DOHH2 (cell line): Measurements from ENCODE around the gene PKP4.

Source experiments
- H3F3A ChIP-seq: fragments of 200-600 bp; sonication (generic), shearing (Covaris generic); 2 replicates; pipeline ENCODE4 v1.6.0; 2016; ENCODE audit warnings: antibody characterized with exemption, mild to moderate bottlenecking; ENCODE audit not compliant: control insufficient read depth, insufficient read depth
- H3K27ac ChIP-seq: fragments of 200-600 bp; sonication (generic); 2 replicates; pipeline ENCODE4 v1.5.1; 2014; ENCODE audit warnings: low read depth, mild to moderate bottlenecking, low read length, moderate library complexity
- H3K27me3 ChIP-seq: fragments of 200-600 bp; sonication (generic); 2 replicates; pipeline ENCODE4 v1.6.1; 2014; ENCODE audit warnings: mild to moderate bottlenecking, low read length, mixed read lengths; ENCODE audit not compliant: control insufficient read depth
- H3K36me3 ChIP-seq: fragments of 200-600 bp; sonication (generic); 2 replicates; pipeline ENCODE4 v1.6.1; 2014; ENCODE audit warnings: mild to moderate bottlenecking, low read length, moderate library complexity, mixed read lengths; ENCODE audit not compliant: control insufficient read depth
- H3K4me1 ChIP-seq: fragments of 200-600 bp; sonication (generic); 2 replicates; pipeline ENCODE4 v1.6.1; 2014; ENCODE audit warnings: mild to moderate bottlenecking, low read length, mixed read lengths; ENCODE audit not compliant: control insufficient read depth
- H3K4me2 ChIP-seq: fragments of 200-600 bp; sonication (generic); 2 replicates; pipeline ENCODE4 v1.6.0; 2014; ENCODE audit warnings: mild to moderate bottlenecking, low read length, moderate library complexity
- H3K4me3 ChIP-seq: fragments of 200-600 bp; sonication (generic); 2 replicates; pipeline ENCODE4 v1.5.1; 2014; ENCODE audit warnings: mild to moderate bottlenecking, low read length, mixed read lengths
- H3K79me2 ChIP-seq: fragments of 200-600 bp; sonication (generic); 2 replicates; pipeline ENCODE4 v1.6.1; 2014; ENCODE audit warnings: mild to moderate bottlenecking, low read length, mixed read lengths; ENCODE audit not compliant: control insufficient read depth
- H3K9me2 ChIP-seq: fragments of 200-600 bp; sonication (generic); replicated peaks from 2 replicates; pipeline ENCODE4 v1.6.1; 2014; ENCODE audit warnings: mild to moderate bottlenecking, low read length, mixed read lengths; ENCODE audit not compliant: control insufficient read depth
- H3K9me3 ChIP-seq: fragments of 200-600 bp; sonication (generic); 2 replicates; pipeline ENCODE4 v1.6.1; 2014; ENCODE audit warnings: antibody characterized with exemption, low read length, mixed read lengths; ENCODE audit not compliant: control insufficient read depth, insufficient read depth
- H4K20me1 ChIP-seq: fragments of 200-600 bp; sonication (generic); 2 replicates; pipeline ENCODE4 v1.6.0; 2014; ENCODE audit warnings: low read depth, mild to moderate bottlenecking, antibody characterized with exemption, low read length, moderate library complexity; ENCODE audit not compliant: control insufficient read depth, insufficient read depth
- CTCF ChIP-seq: fragments of 200-600 bp; sonication (generic); IDR thresholded peaks from one replicate; pipeline ENCODE4 v1.5.1; 2014; ENCODE audit warnings: antibody characterized with exemption, mild to moderate bottlenecking, low read depth, low read length; ENCODE audit not compliant: poor library complexity, severe bottlenecking
- EZH2phosphoT487 ChIP-seq: fragments of 200-600 bp; sonication (generic); IDR thresholded peaks from 2 replicates; pipeline ENCODE4 v1.6.1; 2017; ENCODE audit warnings: borderline replicate concordance, mild to moderate bottlenecking, antibody characterized with exemption, low read length, moderate library complexity, mixed read lengths

The PKP4 gene

GRCh38 chr2:158510887-158511286 is 54.1 kb downstream of the PKP4 start:
- Histone ChIP-seq H3K4me2 (no peak overlapping the region), H3K79me2 (peaks cover 35% of the 10 kb centered on the region), H3K9me2 (no peaks in the 10 kb centered on the region), H3K27ac (no peak overlapping the region), H3K4me3 (no peak overlapping the region), H3F3A (no peaks in the 10 kb centered on the region), H4K20me1 (no peaks in the 10 kb centered on the region), H3K27me3 (no peaks in the 10 kb centered on the region), H3K9me3 (no peaks in the 10 kb centered on the region), H3K36me3 (no peaks in the 10 kb centered on the region), H3K4me1 (no peaks in the 10 kb centered on the region)
- TF ChIP-seq CTCF (no peak), EZH2phosphoT487 (no peak)

DNA sequence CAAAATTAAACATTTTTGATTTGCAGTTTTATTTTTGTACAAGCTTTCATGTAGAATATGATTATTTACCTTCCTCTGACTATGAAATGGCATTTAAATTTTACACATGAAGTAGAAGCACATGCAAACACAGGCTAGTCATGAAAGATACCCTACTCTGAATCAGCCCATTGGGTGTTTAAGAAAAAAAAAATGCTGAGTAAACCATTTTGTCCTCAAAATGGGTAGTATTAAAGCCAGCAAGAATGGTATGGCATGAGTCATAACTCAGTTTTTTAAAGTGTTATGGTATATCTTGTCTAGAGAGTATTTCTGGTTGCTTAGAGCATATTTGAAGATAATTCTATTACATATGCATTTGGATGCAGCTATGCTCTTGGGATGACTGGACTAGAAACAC is 55.0 kb downstream of the PKP4 start:
- peaks cover 27% of the 10 kb centered on the region for H3K79me2 ChIP-seq
- H3K9me3 ChIP-seq, result no peaks in the 10 kb centered on the region

DNA sequence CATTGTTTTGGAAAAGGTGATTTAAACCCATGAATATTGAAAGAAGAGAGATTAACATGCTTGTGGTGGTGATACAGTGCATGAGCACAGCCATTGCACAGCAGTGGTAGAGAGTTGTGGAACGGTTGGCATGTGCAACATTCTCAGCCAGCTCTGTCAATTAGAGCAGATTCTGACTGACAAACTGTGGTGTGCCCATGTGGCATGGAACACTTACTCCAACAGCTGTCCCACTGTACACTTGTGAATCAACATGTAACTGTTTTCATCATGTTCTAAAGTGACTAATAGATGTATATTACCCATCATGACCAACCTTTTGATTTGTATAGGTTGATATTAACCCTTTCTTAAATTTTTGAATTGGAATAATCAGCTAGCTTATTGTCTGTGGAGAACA is 55.6 kb downstream of the PKP4 start:
- H3K4me1 ChIP-seq, result no peaks in the 10 kb centered on the region
- H3K9me3 ChIP-seq, result no peaks in the 10 kb centered on the region
- H4K20me1 ChIP-seq, result no peaks in the 10 kb centered on the region
- H3K79me2 ChIP-seq, result peaks cover 20% of the 10 kb centered on the region
- H3K27ac ChIP-seq, result no peak overlapping the region
- no peak overlapping the region for H3K4me3 ChIP-seq
- no peaks in the 10 kb centered on the region for H3F3A ChIP-seq
- no peaks in the 10 kb centered on the region for H3K9me2 ChIP-seq
- no peaks in the 10 kb centered on the region for H3K27me3 ChIP-seq
- TF ChIP-seq CTCF, result no peak
- TF ChIP-seq EZH2phosphoT487, result no peak
- H3K4me2 ChIP-seq, result no peak overlapping the region
- H3K36me3 ChIP-seq, result no peaks in the 10 kb centered on the region

More for the DNA sequence above, 55.0 kb downstream of the PKP4 start:
- Histone ChIP-seq H3K27me3 (no peaks in the 10 kb centered on the region), H3K9me2 (no peaks in the 10 kb centered on the region), H3K4me3 (no peak overlapping the region), H4K20me1 (no peaks in the 10 kb centered on the region), H3F3A (no peaks in the 10 kb centered on the region), H3K27ac (no peak overlapping the region), H3K36me3 (no peaks in the 10 kb centered on the region), H3K4me1 (no peaks in the 10 kb centered on the region), H3K4me2 (no peak overlapping the region)
- TF ChIP-seq CTCF (no peak), EZH2phosphoT487 (no peak)

GRCh38 chr2:158513841-158514240 is 57.1 kb downstream of the PKP4 start:
- Histone ChIP-seq H3K4me2 (no peak overlapping the region), H3K27ac (no peak overlapping the region), H3K4me1 (0 out of 2 replicates have a peak, but pooled peaks cover 3% of the 10 kb centered on the region), H3K4me3 (no peak overlapping the region), H3K9me2 (no peaks in the 10 kb centered on the region), H3K36me3 (no peaks in the 10 kb centered on the region), H3K79me2 (peaks cover 15% of the 10 kb centered on the region), H3F3A (no peaks in the 10 kb centered on the region), H3K27me3 (no peaks in the 10 kb centered on the region), H3K9me3 (no peaks in the 10 kb centered on the region), H4K20me1 (no peaks in the 10 kb centered on the region)
- no peak for TF ChIP-seq CTCF
